Stomach smooth muscle (tissue), 2 donors: ENCODE measurements around the gene PAPOLA.

Experiments
- H3K27ac ChIP-seq: one replicate; pipeline ENCODE4 v1.7.0; 2013; ENCODE audit warnings: mild to moderate bottlenecking, low read length, inconsistent platforms
- H3K27me3 ChIP-seq, 2 donors: one replicate each; pipeline ENCODE4 v1.7.0; 2013; ENCODE audit warnings: low read length in 2 of 2; ENCODE audit not compliant: insufficient read depth in 2 of 2, control insufficient read depth in 1 of 2
- H3K36me3 ChIP-seq, 2 donors: one replicate each; pipeline ENCODE4 v1.7.0; 2013; ENCODE audit warnings: low read length in 2 of 2; ENCODE audit not compliant: control insufficient read depth in 2 of 2, insufficient read depth in 2 of 2
- H3K4me1 ChIP-seq: one replicate; pipeline ENCODE4 v1.7.0; 2013; ENCODE audit warnings: low read length; ENCODE audit not compliant: control insufficient read depth, insufficient read depth
- H3K4me3 ChIP-seq, 2 donors: one replicate each; pipeline ENCODE4 v1.7.0; 2013; ENCODE audit warnings: low read length in 2 of 2
- H3K9ac ChIP-seq, 2 donors: one replicate each; pipeline ENCODE4 v1.7.0; 2013; ENCODE audit warnings: low read length in 2 of 2, mild to moderate bottlenecking in 1 of 2
- H3K9me3 ChIP-seq, 2 donors: one replicate each; pipeline ENCODE4 v1.7.0; 2013; ENCODE audit warnings: low read length in 2 of 2; ENCODE audit not compliant: control insufficient read depth in 2 of 2
- donor health status: healthy.
- donor health status: Pancreatic carcinoma.

The PAPOLA gene

DNA sequence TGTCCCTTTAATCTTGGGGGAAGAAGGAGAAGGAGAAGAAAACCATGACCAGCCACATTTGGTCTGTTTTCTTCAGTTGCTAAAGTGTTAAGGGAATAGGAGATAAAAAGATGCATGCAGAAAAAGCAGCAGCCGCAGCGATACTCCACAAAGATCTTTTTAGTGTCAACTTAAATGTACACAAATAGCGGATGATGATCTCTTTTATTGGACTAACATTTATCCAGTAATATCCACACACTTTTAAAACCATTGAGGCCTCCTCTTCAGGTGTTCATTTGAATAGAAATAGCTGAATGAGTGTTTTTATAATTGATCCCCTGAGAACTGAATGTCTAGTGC lies 83.5 kb downstream of the PAPOLA start:
- H3K27me3 ChIP-seq = peaks cover 17 to 32% of the 10 kb centered on the region in 2 donors
- no peaks in the 10 kb centered on the region for H3K4me1 ChIP-seq
- H3K9ac ChIP-seq = no peak overlapping the region
- no peaks in the 10 kb centered on the region for H3K9me3 ChIP-seq
- no peaks in the 10 kb centered on the region for H3K36me3 ChIP-seq
- no peak overlapping the region for H3K27ac ChIP-seq
- no peak overlapping the region for H3K4me3 ChIP-seq

- Histone ChIP-seq H3K4me3 (no peak overlapping the region), H3K4me1 (no peaks in the 10 kb centered on the region), H3K27ac (no peak overlapping the region), H3K27me3 (peaks cover 17 to 34% of the 10 kb centered on the region in 2 donors), H3K36me3 (no peaks in the 10 kb centered on the region), H3K9me3 (no peaks in the 10 kb centered on the region), H3K9ac (no peak overlapping the region)
Observed at GRCh38 chr14:96586056-96586455, 83.9 kb downstream of the PAPOLA start.

- no peaks in the 10 kb centered on the region for H3K4me1 ChIP-seq
- H3K9me3 ChIP-seq = no peaks in the 10 kb centered on the region
- H3K9ac ChIP-seq = no peak overlapping the region
- H3K36me3 ChIP-seq = no peaks in the 10 kb centered on the region
- H3K4me3 ChIP-seq = no peak overlapping the region
- no peak overlapping the region for H3K27ac ChIP-seq
- H3K27me3 ChIP-seq = peaks cover 20 to 37% of the 10 kb centered on the region in 2 donors
Observed at GRCh38 chr14:96586921-96587822, 85.0 kb downstream of the PAPOLA start.

GRCh38 chr14:96587823-96588385 lies 85.7 kb downstream of the PAPOLA start:
- Histone ChIP-seq H3K36me3 (no peaks in the 10 kb centered on the region), H3K9ac (no peak overlapping the region), H3K9me3 (no peaks in the 10 kb centered on the region), H3K27ac (no peak overlapping the region), H3K27me3 (peaks cover 28 to 42% of the 10 kb centered on the region in 2 donors), H3K4me3 (no peak overlapping the region), H3K4me1 (peaks cover 6% of the 10 kb centered on the region)

DNA sequence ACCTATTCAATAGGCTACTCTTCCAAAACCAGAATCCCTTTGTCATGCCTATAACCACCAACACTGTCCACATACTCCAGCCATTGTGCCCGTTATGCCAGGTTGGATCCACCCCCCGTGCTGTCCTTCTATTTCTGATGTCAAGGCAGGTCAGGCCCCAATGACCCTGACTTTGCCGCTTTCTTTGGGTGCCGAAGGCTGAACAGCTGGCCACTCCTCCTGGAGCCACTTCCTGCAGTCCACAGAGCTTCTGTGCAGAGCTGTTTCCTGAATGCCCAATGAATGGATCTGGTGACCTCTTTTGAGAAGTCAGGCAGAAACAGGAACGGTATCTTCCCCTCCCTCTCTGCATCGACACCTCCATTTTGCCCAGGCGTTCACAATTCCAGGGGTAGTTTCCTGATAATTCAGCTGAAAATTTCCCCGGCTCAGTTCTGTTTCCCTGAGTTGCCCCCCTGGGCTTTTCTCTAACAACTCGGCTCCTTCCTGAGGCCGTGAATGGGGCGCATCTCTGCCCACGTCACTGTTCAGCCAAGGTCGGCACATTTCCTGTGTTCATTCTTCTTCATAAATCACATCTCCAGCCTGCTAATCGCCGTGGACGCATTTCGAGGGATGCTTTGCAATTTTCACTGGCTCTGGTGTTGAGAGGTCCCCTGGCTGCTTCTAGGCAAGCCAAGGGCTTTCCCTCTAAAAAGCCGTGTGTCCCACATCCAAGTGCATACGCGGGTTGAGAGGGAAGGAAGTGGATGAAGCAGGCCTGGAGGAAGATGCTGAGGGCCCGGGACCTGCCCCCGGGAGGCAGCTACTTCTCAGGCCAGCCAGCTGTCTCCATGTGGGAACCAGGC lies 86.5 kb downstream of the PAPOLA start:
- no peak overlapping the region for H3K27ac ChIP-seq
- no peaks in the 10 kb centered on the region for H3K9me3 ChIP-seq
- peaks cover 8% of the 10 kb centered on the region for H3K4me1 ChIP-seq
- H3K4me3 ChIP-seq = no peak overlapping the region
- H3K36me3 ChIP-seq = no peaks in the 10 kb centered on the region
- H3K27me3 ChIP-seq = peaks cover 33 to 47% of the 10 kb centered on the region in 2 donors
- H3K9ac ChIP-seq = no peak overlapping the region

DNA sequence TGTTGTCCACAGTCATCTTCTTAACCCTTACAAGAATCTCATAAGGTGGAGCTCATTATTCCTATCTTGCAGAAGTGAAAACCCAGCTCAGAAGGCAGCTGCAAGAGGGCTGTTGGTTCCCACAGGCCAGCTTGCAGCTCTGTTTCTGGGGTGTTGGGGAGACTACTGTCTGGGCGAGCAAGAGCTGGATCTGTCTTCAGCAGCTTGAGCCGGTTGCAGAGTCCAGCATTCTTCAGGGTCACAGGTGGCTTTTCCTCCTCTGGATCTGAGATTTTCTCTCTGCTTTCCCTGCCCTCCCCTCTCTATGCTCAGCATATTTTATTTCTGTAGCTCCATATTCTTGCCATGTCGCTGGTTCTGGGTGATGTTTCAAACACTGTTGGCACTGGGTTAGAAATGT lies 87.4 kb downstream of the PAPOLA start:
- no peak overlapping the region for H3K27ac ChIP-seq
- peaks cover 33 to 45% of the 10 kb centered on the region in 2 donors for H3K27me3 ChIP-seq

DNA sequence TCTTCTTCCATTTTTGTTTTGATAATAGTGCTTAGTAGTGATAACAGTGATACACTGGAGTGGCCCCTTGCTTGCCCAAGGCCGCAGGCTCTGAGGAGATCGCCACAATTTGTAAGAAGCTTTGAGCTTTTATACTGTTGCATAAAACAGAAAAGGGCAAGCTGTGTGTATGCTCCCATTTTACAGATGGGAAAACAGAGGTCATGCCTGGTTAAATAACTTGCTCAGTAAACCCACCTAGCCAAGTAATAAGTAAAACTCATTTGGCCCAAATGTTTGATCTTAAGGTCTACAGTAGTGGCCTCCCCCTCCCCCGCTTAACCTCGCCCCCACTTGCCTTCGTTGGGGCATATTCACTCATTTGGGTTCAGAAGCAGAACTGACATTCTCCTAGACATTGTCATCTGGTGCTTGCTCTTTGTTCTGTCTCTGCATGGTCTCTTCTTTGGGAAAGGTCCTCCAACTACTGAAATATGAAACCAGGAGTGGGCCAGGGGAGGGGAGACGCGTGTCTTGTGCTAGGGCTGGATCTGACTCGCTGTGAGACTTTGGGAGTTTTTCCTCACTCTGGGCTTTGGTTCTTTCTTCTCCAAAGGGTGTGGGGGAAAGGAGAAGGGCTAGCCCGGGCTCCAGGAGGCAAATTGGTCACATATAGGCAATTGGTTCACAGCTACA lies 88.1 kb downstream of the PAPOLA start:
- no peaks in the 10 kb centered on the region for H3K9me3 ChIP-seq
- H3K9ac ChIP-seq = no peak overlapping the region
- no peak overlapping the region for H3K4me3 ChIP-seq
- H3K36me3 ChIP-seq = no peaks in the 10 kb centered on the region
- no peak overlapping the region for H3K27ac ChIP-seq
- peaks cover 33 to 43% of the 10 kb centered on the region in 2 donors for H3K27me3 ChIP-seq
- H3K4me1 ChIP-seq = peaks cover 8% of the 10 kb centered on the region

More for the DNA sequence above, 87.4 kb downstream of the PAPOLA start:
- Histone ChIP-seq H3K9ac (no peak overlapping the region), H3K36me3 (no peaks in the 10 kb centered on the region), H3K9me3 (no peaks in the 10 kb centered on the region), H3K4me1 (peaks cover 8% of the 10 kb centered on the region), H3K4me3 (no peak overlapping the region)

DNA sequence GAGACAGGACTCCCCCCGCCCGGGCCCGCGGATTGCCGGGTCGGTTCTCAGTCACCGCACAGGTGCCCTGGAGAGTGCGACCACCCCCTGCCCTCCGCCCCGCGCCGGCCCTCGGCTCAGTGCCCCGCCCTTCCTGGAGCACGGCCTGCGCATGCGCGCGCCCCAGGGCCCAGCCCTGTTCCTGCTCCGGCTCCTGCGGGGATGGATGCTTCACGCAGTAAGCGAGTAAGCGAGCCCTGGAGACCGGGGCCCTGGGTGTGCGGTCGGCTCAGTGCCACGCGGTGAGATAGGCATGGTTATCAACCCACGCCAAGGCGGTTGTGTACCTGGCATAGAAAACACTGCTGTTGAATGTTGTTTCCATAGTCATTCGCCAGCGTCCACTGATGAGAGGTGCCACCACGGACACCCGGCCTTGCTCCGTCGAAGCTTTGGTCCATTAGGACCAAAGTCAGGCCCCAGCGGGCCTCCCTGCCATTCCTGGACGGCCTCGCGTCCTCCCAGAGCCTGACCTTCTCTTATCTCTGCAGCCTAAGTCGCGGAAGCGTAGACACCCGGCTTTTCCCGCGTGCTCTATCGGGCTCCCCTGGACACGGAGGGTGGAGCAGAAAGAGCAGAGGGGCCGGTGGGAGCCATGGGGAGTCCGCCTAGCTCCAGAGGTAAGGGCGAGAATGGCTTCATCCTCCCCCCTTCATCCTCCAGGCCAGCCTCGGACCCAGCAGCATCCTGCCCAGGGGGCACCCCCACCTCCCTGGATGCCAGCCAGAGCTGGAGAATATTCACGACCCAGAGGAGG lies 90.6 kb downstream of the PAPOLA start:
- Histone ChIP-seq H3K9me3 (no peaks in the 10 kb centered on the region), H3K27ac (no peak overlapping the region), H3K4me1 (peaks cover 8% of the 10 kb centered on the region), H3K27me3 (peaks cover 19 to 31% of the 10 kb centered on the region in 2 donors), H3K36me3 (no peaks in the 10 kb centered on the region), H3K9ac (no peak overlapping the region), H3K4me3 (peak overlapping the region; percentile 17 to 64)

- H3K9ac ChIP-seq = no peak overlapping the region
- no peak overlapping the region for H3K27ac ChIP-seq
- H3K4me1 ChIP-seq = peaks cover 8% of the 10 kb centered on the region
- H3K4me3 ChIP-seq = no peak overlapping the region
- H3K9me3 ChIP-seq = no peaks in the 10 kb centered on the region
- H3K27me3 ChIP-seq = peaks cover 16 to 31% of the 10 kb centered on the region in 2 donors
- no peaks in the 10 kb centered on the region for H3K36me3 ChIP-seq
Observed at GRCh38 chr14:96594961-96595360, 92.8 kb downstream of the PAPOLA start.

DNA sequence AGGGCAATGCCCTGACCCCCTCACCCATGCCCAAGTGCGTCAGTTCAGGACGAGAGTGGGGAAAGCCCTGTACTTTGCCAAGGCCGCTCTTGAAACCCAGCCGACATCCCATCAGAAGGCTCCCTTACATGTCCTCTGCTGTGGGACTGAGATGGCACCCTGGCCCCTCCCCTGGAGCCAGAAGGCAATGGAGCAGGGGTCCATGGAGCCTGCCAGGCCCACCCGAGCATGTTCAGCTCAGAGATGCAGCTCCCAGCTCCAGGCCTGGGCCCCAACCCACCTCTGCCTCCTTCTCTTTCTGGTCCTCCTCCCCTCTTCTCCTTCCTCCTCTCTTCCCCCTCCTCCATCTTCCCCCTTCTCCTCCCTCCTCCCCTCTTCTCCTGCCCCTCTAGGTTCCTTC lies 95.5 kb downstream of the PAPOLA start:
- Histone ChIP-seq H3K27me3 (peaks cover 8 to 19% of the 10 kb centered on the region in 2 donors), H3K9me3 (no peaks in the 10 kb centered on the region), H3K27ac (no peak overlapping the region), H3K4me1 (peaks cover 4% of the 10 kb centered on the region), H3K36me3 (no peaks in the 10 kb centered on the region), H3K9ac (no peak overlapping the region), H3K4me3 (no peak overlapping the region)
